HepG2 (cell line): ENCODE data around the gene PCBP4. TPM values are rescaled to one million over a fixed set of nuclear protein-coding genes. Genes with fewer than 3 reads are reported as not detected.
A peak's percentile ranks its signal among the peaks of the same experiment; 100 is the strongest.

ENCODE experiments used
- KMT2A ChIP-seq: sonication (generic); formaldehyde crosslinking; IDR thresholded peaks from 2 replicates; pipeline ENCODE4 v1.4.0; 2020; ENCODE audit warnings: missing genetic modification reagents
- MAF1 ChIP-seq: sonication (generic); formaldehyde crosslinking; IDR thresholded peaks from 2 replicates; pipeline ENCODE4 v1.5.0; 2020; ENCODE audit warnings: missing genetic modification reagents, borderline replicate concordance
- NR2F6 ChIP-seq, 2 experiments: IDR thresholded peaks; 2 replicates each; pipeline ENCODE4 v1.6.1; 2016; ENCODE audit warnings: antibody characterized with exemption in 1 of 2, mild to moderate bottlenecking in 1 of 2
- PAWR ChIP-seq: sonication (generic); formaldehyde crosslinking; IDR thresholded peaks from 2 replicates; pipeline ENCODE4 v1.4.0; 2020; ENCODE audit warnings: missing genetic modification reagents, mild to moderate bottlenecking, borderline replicate concordance
- POLR2AphosphoS5 ChIP-seq: IDR thresholded peaks from 2 replicates; pipeline ENCODE4 v1.6.1; 2012; ENCODE audit warnings: low read depth, low read length
- ZIK1 ChIP-seq: sonication (generic); formaldehyde crosslinking; IDR thresholded peaks from 2 replicates; pipeline ENCODE4 v1.5.0; 2020; ENCODE audit warnings: mild to moderate bottlenecking, low read depth, missing genetic modification reagents, borderline replicate concordance
- ZNF570 ChIP-seq: sonication (generic); formaldehyde crosslinking; IDR thresholded peaks from 2 replicates; pipeline ENCODE4 v1.4.0; 2020; ENCODE audit warnings: mild to moderate bottlenecking, missing genetic modification reagents, borderline replicate concordance
- ZNF850 ChIP-seq: sonication (generic); formaldehyde crosslinking; conservative IDR thresholded peaks from 2 replicates; pipeline ENCODE4 v1.9.0; 2021; ENCODE audit warnings: mild to moderate bottlenecking, missing genetic modification reagents
- ZSCAN25 ChIP-seq: sonication (generic); formaldehyde crosslinking; IDR thresholded peaks from 2 replicates; pipeline ENCODE4 v1.8.0; 2022; ENCODE audit warnings: mild to moderate bottlenecking, missing genetic modification reagents
- ZSCAN29 ChIP-seq: sonication (generic); formaldehyde crosslinking; conservative IDR thresholded peaks from 2 replicates; pipeline ENCODE4 v1.4.0; 2020; ENCODE audit warnings: mild to moderate bottlenecking, missing genetic modification reagents
- polyA plus RNA-seq, 8 experiments: library from polyadenylated mRNA; depleted of rRNA in 3 of 8; stranded (reverse) in 7 of 8; unstranded in 1 of 8; fragments of >200 nt; fragmentation: Illumina TruSeq in 4 of 8; extraction: Trizol in 4 of 8; gene quantifications; 2 replicates each; pipeline versions ENCODE4 v1.2.1 to v1.2.3, GENCODE V29; 2011 to 2016; ENCODE audit warnings: low read depth in 4 of 8, missing spikeins in 1 of 8, mixed read lengths in 1 of 8; ENCODE audit not compliant: insufficient read depth in 1 of 8
- total RNA-seq, 5 experiments: library from RNA; depleted of rRNA; stranded (reverse); fragments of >200 nt; fragmentation: Illumina TruSeq; extraction: Trizol; gene quantifications; 2 replicates each; pipeline ENCODE4 v1.2.3, GENCODE V29; 2016; ENCODE audit warnings: low read depth in 1 of 5
- TF ChIP-seq, protein P1 (sequence below): sonication (generic); formaldehyde crosslinking; IDR thresholded peaks from 2 replicates; pipeline ENCODE4 v1.4.0; 2020; ENCODE audit warnings: mild to moderate bottlenecking, missing genetic modification reagents, borderline replicate concordance
- TF ChIP-seq, protein P2 (sequence below): conservative IDR thresholded peaks from 2 replicates; pipeline ENCODE4 v1.6.1; 2018; ENCODE audit warnings: missing genetic modification reagents
- TF ChIP-seq, protein P3 (sequence below): IDR thresholded peaks from 2 replicates; pipeline ENCODE4 v1.6.1; 2016
- TF ChIP-seq, protein P4 (sequence below): sonication (generic); formaldehyde crosslinking; IDR thresholded peaks from 2 replicates; pipeline ENCODE4 v1.4.0; 2020; ENCODE audit warnings: mild to moderate bottlenecking, missing genetic modification reagents, borderline replicate concordance
- TF ChIP-seq, protein P5 (sequence below): sonication (generic); formaldehyde crosslinking; IDR thresholded peaks from 2 replicates; pipeline ENCODE4 v1.5.1; 2020; ENCODE audit warnings: mild to moderate bottlenecking, missing genetic modification reagents, moderate library complexity

The PCBP4 gene
- total and polyA plus RNA-seq, 2 of the 13 experiments (the other 11 are each of a cell fraction or from before 2014, with no cell fraction given): 36.8 to 51.3 TPM

DNA sequence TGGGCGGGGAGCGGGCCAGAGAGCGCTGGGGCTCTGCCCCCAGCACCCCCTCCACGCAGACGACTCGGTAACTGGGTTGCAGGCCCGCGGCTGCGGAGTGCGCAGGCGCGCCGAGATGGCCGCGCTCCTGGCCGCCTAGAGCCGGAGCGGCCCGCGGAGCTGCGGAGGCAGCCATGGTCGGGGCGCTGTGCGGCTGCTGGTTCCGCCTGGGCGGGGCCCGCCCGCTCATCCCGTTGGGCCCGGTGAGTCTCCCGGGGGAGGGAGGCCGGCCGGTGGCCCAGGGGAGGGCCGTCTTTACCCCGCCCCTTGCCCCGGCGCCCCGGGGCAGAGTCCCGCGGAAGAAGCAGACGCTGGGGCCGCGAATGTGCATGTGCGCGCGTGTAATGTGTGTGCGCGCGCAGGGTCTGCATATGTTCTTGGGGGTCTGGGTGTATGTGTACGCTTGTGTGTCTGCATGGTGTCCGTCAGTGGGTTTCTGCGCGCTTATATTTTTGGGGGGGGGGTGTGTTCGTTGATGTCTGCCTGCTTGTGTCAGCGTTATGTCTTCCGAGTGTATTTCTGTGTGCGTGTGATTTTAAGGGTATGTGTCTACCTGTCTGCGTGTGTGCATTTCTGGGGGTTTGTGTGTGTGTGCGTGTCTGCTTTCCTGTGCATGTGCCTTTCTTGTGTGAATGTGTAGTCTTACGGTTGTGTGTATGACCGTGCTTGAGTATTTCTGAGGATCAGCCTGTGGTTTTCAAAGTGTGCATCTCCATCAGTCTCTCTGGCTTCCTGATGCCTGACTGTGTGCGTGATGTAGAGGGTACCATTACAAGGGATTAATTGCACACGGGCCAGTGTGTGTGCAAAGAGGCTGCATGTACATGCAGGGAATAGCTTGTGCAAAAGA is 8.0 kb upstream of the PCBP4 start, which contains the start of gene ABHD14A (continued):
- TF ChIP-seq, protein P1, sequence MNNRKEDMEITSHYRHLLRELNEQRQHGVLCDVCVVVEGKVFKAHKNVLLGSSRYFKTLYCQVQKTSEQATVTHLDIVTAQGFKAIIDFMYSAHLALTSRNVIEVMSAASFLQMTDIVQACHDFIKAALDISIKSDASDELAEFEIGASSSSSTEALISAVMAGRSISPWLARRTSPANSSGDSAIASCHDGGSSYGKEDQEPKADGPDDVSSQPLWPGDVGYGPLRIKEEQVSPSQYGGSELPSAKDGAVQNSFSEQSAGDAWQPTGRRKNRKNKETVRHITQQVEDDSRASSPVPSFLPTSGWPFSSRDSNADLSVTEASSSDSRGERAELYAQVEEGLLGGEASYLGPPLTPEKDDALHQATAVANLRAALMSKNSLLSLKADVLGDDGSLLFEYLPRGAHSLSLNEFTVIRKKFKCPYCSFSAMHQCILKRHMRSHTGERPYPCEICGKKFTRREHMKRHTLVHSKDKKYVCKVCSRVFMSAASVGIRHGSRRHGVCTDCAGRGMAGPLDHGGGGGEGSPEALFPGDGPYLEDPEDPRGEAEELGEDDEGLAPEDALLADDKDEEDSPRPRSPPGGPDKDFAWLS (CRISPR knock-in tag): no peak
- TF ChIP-seq ZNF570 (CRISPR knock-in tag) (no peak), ZNF850 (no peak), ZSCAN29 (no peak), NR2F6 (IDR thresholded peaks at IDR 0.05) (no peak), NR2F6 (CRISPR knock-in tag; IDR thresholded peaks at IDR 0.05) (no peak), ZSCAN25 (peak; percentile 18; the same call in 1 of the 2 replicates), KMT2A (CRISPR knock-in tag) (no peak), MAF1 (no peak), POLR2AphosphoS5 (peak; percentile 65), ZIK1 (CRISPR knock-in tag) (no peak; the same call in 1 of the 2 replicates), PAWR (CRISPR knock-in tag) (no peak)
- TF ChIP-seq, protein P2, sequence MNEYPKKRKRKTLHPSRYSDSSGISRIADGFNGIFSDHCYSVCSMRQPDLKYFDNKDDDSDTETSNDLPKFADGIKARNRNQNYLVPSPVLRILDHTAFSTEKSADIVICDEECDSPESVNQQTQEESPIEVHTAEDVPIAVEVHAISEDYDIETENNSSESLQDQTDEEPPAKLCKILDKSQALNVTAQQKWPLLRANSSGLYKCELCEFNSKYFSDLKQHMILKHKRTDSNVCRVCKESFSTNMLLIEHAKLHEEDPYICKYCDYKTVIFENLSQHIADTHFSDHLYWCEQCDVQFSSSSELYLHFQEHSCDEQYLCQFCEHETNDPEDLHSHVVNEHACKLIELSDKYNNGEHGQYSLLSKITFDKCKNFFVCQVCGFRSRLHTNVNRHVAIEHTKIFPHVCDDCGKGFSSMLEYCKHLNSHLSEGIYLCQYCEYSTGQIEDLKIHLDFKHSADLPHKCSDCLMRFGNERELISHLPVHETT (CRISPR knock-in tag): peak; percentile 96
- TF ChIP-seq, protein P3, sequence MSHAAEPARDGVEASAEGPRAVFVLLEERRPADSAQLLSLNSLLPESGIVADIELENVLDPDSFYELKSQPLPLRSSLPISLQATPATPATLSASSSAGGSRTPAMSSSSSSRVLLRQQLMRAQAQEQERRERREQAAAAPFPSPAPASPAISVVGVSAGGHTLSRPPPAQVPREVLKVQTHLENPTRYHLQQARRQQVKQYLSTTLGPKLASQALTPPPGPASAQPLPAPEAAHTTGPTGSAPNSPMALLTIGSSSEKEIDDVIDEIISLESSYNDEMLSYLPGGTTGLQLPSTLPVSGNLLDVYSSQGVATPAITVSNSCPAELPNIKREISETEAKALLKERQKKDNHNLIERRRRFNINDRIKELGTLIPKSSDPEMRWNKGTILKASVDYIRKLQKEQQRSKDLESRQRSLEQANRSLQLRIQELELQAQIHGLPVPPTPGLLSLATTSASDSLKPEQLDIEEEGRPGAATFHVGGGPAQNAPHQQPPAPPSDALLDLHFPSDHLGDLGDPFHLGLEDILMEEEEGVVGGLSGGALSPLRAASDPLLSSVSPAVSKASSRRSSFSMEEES (CRISPR knock-in tag): no peak
- TF ChIP-seq, protein P4, sequence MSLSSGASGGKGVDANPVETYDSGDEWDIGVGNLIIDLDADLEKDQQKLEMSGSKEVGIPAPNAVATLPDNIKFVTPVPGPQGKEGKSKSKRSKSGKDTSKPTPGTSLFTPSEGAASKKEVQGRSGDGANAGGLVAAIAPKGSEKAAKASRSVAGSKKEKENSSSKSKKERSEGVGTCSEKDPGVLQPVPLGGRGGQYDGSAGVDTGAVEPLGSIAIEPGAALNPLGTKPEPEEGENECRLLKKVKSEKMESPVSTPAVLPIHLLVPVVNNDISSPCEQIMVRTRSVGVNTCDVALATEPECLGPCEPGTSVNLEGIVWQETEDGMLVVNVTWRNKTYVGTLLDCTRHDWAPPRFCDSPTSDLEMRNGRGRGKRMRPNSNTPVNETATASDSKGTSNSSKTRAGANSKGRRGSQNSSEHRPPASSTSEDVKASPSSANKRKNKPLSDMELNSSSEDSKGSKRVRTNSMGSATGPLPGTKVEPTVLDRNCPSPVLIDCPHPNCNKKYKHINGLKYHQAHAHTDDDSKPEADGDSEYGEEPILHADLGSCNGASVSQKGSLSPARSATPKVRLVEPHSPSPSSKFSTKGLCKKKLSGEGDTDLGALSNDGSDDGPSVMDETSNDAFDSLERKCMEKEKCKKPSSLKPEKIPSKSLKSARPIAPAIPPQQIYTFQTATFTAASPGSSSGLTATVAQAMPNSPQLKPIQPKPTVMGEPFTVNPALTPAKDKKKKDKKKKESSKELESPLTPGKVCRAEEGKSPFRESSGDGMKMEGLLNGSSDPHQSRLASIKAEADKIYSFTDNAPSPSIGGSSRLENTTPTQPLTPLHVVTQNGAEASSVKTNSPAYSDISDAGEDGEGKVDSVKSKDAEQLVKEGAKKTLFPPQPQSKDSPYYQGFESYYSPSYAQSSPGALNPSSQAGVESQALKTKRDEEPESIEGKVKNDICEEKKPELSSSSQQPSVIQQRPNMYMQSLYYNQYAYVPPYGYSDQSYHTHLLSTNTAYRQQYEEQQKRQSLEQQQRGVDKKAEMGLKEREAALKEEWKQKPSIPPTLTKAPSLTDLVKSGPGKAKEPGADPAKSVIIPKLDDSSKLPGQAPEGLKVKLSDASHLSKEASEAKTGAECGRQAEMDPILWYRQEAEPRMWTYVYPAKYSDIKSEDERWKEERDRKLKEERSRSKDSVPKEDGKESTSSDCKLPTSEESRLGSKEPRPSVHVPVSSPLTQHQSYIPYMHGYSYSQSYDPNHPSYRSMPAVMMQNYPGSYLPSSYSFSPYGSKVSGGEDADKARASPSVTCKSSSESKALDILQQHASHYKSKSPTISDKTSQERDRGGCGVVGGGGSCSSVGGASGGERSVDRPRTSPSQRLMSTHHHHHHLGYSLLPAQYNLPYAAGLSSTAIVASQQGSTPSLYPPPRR: no peak
- TF ChIP-seq, protein P5, sequence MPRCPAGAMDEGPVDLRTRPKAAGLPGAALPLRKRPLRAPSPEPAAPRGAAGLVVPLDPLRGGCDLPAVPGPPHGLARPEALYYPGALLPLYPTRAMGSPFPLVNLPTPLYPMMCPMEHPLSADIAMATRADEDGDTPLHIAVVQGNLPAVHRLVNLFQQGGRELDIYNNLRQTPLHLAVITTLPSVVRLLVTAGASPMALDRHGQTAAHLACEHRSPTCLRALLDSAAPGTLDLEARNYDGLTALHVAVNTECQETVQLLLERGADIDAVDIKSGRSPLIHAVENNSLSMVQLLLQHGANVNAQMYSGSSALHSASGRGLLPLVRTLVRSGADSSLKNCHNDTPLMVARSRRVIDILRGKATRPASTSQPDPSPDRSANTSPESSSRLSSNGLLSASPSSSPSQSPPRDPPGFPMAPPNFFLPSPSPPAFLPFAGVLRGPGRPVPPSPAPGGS (CRISPR knock-in tag): no peak
